WTC11 (cell line): ENCODE measurements around the gene SLC7A14.

Source experiments
- CBFB ChIP-seq: sonication (generic); formaldehyde crosslinking; IDR thresholded peaks from 2 replicates; pipeline ENCODE4 v1.8.1; 2022; ENCODE audit warnings: mild to moderate bottlenecking, low read depth, missing genetic modification reagents
- FOXP1 ChIP-seq: sonication (generic); formaldehyde crosslinking; IDR thresholded peaks from 2 replicates; pipeline ENCODE4 v1.8.0; 2022; ENCODE audit warnings: missing genetic modification reagents, mild to moderate bottlenecking, moderate library complexity, borderline replicate concordance
- TEAD4 ChIP-seq: sonication (generic); formaldehyde crosslinking; IDR thresholded peaks from 2 replicates; pipeline ENCODE4 v1.8.0; 2022; ENCODE audit warnings: mild to moderate bottlenecking, missing genetic modification reagents
- TF ChIP-seq, protein P1 (sequence below): sonication (generic); formaldehyde crosslinking; conservative IDR thresholded peaks from 2 replicates; pipeline ENCODE4 v1.8.1; 2022; ENCODE audit warnings: mild to moderate bottlenecking, missing genetic modification reagents
- TF ChIP-seq, protein P2 (sequence below): fragments of 250-450 bp; sonication (Bioruptor Pico); IDR thresholded peaks from 2 replicates; pipeline ENCODE4 v1.9.0; 2021; ENCODE audit warnings: mild to moderate bottlenecking, borderline replicate concordance
- TF ChIP-seq, protein P3 (sequence below): sonication (generic); formaldehyde crosslinking; IDR thresholded peaks from 2 replicates; pipeline ENCODE4 v1.8.0; 2022; ENCODE audit warnings: mild to moderate bottlenecking, missing genetic modification reagents

DNA sequence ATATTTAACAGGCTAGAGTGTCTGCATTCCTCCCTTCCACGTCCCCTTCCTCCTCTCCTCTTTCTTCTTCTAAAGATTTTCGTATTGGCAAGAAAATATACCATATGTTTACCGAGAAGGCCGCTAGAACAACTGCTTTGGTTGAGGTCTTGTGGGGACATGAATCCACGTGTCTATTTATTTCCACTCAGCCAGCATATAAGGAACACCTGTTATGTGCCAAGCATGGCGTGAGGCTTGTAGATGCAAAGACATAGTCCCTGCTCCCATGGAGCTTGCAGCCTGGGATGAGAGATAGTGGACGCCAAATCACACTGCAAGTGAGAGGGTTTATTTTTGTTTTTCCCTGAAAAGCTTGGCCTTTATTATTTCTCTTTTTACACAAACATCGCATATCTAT lies 57.1 kb downstream of the SLC7A14 start:
- TF ChIP-seq, protein P1, sequence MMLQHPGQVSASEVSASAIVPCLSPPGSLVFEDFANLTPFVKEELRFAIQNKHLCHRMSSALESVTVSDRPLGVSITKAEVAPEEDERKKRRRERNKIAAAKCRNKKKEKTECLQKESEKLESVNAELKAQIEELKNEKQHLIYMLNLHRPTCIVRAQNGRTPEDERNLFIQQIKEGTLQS (CRISPR knock-in tag): no peak
- TF ChIP-seq, protein P2, sequence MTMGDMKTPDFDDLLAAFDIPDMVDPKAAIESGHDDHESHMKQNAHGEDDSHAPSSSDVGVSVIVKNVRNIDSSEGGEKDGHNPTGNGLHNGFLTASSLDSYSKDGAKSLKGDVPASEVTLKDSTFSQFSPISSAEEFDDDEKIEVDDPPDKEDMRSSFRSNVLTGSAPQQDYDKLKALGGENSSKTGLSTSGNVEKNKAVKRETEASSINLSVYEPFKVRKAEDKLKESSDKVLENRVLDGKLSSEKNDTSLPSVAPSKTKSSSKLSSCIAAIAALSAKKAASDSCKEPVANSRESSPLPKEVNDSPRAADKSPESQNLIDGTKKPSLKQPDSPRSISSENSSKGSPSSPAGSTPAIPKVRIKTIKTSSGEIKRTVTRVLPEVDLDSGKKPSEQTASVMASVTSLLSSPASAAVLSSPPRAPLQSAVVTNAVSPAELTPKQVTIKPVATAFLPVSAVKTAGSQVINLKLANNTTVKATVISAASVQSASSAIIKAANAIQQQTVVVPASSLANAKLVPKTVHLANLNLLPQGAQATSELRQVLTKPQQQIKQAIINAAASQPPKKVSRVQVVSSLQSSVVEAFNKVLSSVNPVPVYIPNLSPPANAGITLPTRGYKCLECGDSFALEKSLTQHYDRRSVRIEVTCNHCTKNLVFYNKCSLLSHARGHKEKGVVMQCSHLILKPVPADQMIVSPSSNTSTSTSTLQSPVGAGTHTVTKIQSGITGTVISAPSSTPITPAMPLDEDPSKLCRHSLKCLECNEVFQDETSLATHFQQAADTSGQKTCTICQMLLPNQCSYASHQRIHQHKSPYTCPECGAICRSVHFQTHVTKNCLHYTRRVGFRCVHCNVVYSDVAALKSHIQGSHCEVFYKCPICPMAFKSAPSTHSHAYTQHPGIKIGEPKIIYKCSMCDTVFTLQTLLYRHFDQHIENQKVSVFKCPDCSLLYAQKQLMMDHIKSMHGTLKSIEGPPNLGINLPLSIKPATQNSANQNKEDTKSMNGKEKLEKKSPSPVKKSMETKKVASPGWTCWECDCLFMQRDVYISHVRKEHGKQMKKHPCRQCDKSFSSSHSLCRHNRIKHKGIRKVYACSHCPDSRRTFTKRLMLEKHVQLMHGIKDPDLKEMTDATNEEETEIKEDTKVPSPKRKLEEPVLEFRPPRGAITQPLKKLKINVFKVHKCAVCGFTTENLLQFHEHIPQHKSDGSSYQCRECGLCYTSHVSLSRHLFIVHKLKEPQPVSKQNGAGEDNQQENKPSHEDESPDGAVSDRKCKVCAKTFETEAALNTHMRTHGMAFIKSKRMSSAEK (CRISPR knock-in tag): no peak
- TF ChIP-seq FOXP1 (CRISPR knock-in tag) (no peak), CBFB (CRISPR knock-in tag) (no peak), TEAD4 (CRISPR knock-in tag) (no peak)
- TF ChIP-seq, protein P3, sequence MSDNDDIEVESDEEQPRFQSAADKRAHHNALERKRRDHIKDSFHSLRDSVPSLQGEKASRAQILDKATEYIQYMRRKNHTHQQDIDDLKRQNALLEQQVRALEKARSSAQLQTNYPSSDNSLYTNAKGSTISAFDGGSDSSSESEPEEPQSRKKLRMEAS (CRISPR knock-in tag): no peak
